Progenitor cell of endocrine pancreas (in vitro differentiated cells): ENCODE results near the gene RGS7. TPM values are rescaled to one million over a fixed set of nuclear protein-coding genes. Genes with fewer than 3 reads are reported as not detected.

Source experiments
- DNase-seq: peaks from one replicate; pipeline ENCODE4 v3.0.0; 2021; ENCODE audit warnings: low spot score; ENCODE audit not compliant: unreplicated experiment
- H3K27ac Mint-ChIP-seq: 2 replicates; pipeline ENCODE4 v1.8.0; 2021; ENCODE audit warnings: mild to moderate bottlenecking, moderate library complexity, mixed read lengths
- H3K27me3 Mint-ChIP-seq: 2 replicates; pipeline ENCODE4 v1.8.0; 2021; ENCODE audit warnings: mixed read lengths
- H3K36me3 Mint-ChIP-seq: 2 replicates; pipeline ENCODE4 v1.8.0; 2022; ENCODE audit warnings: mixed read lengths; ENCODE audit not compliant: insufficient read depth
- H3K4me1 Mint-ChIP-seq: 2 replicates; pipeline ENCODE4 v1.8.0; 2021; ENCODE audit warnings: low read depth, mixed read lengths
- H3K4me3 Mint-ChIP-seq: 2 replicates; pipeline ENCODE4 v1.8.0; 2021; ENCODE audit warnings: low read depth, mild to moderate bottlenecking, moderate library complexity, mixed read lengths
- H3K9me3 Mint-ChIP-seq: 2 replicates; pipeline ENCODE4 v1.8.0; 2021; ENCODE audit warnings: low read depth, mixed read lengths
- total RNA-seq: library from RNA; stranded (reverse); gene quantifications from 2 replicates; pipeline ENCODE4 v1.2.1, GENCODE V29; 2021
- TF ChIP-seq, protein P1 (sequence below): fragments of 200-600 bp; sonication (generic); IDR thresholded peaks from one replicate; pipeline ENCODE4 v1.5.0; 2021; ENCODE audit warnings: antibody characterized with exemption, mild to moderate bottlenecking; ENCODE audit not compliant: unreplicated experiment

Gene RGS7
- total RNA-seq, 1 donor from 2014 or later = 2.4 TPM

DNA sequence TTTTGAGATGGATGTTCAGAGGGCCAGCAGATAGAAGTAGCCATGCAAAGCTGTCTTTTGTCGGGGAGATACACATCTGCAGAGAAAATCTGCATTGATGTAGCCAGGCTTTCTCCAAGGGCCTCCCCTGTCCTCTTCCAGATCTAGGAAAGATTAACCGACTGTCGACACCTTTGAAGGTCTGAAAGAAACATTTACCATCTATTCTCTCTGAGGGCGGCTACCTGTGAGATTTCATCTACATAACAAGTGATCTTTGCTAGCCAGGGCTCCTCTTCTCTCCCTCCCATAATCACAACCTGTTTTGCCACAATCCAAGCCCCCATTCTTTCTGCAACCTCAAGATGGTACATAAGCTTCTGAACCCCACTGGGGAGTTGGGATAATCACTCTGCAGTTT, 193.6 kb downstream of the RGS7 start:
- TF ChIP-seq, protein P1, sequence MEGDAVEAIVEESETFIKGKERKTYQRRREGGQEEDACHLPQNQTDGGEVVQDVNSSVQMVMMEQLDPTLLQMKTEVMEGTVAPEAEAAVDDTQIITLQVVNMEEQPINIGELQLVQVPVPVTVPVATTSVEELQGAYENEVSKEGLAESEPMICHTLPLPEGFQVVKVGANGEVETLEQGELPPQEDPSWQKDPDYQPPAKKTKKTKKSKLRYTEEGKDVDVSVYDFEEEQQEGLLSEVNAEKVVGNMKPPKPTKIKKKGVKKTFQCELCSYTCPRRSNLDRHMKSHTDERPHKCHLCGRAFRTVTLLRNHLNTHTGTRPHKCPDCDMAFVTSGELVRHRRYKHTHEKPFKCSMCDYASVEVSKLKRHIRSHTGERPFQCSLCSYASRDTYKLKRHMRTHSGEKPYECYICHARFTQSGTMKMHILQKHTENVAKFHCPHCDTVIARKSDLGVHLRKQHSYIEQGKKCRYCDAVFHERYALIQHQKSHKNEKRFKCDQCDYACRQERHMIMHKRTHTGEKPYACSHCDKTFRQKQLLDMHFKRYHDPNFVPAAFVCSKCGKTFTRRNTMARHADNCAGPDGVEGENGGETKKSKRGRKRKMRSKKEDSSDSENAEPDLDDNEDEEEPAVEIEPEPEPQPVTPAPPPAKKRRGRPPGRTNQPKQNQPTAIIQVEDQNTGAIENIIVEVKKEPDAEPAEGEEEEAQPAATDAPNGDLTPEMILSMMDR = no peak
- Mint-ChIP-seq H3K4me3 (no peak overlapping the region), H3K27ac (no peak overlapping the region), H3K4me1 (peaks cover 2% of the 10 kb centered on the region), H3K36me3 (no peaks in the 10 kb centered on the region), H3K27me3 (peaks cover 5% of the 10 kb centered on the region), H3K9me3 (no peaks in the 10 kb centered on the region)
- DNase-seq = no peak

DNA sequence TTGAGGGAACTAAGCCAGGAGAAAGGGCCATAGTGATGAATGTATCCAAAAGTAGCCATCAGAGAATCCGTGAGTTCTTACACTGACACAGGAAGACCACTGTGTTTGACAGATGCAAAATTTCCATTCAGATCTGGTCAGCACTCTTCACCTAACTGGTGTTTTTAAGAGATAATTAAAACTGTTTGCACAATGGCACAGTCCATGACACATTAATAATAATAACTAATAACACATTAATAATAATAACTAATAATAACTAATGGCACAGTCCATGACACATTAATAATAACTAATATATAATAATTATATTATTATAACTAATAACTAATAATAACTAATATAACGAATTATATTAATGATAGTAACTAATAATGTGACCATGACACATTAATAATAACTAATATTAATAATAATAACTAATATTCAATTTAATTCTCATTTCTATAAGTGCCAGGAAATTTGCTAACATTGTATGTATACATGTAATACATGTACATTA, 195.8 kb downstream of the RGS7 start:
- H3K27me3 Mint-ChIP-seq = peaks cover 5% of the 10 kb centered on the region
- DNase-seq = no peak
- TF ChIP-seq, protein P1 = no peak
- no peaks in the 10 kb centered on the region for H3K36me3 Mint-ChIP-seq
- H3K27ac Mint-ChIP-seq = no peak overlapping the region
- H3K9me3 Mint-ChIP-seq = no peaks in the 10 kb centered on the region
- no peak overlapping the region for H3K4me3 Mint-ChIP-seq
- peaks cover 8% of the 10 kb centered on the region for H3K4me1 Mint-ChIP-seq

DNA sequence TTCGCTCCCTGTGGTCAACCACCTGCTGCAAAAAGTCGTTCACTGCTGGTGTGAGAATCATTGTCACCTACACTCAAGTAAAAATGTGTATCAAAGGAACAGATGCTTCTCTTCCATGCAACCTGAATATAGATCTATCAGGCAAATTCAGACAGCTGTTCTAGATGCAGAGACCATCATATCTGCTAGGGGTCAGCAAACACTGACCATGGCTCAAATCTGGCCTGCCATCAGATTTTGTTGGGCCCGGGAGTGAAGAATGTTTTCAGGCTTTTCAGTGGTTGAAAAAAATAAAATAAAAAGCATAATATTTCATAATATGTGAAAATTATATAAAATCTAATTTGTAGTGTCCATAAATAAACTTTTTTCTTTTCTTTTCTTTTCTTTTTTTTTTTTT, 199.6 kb downstream of the RGS7 start:
- Mint-ChIP-seq H3K4me1 (peaks cover 10% of the 10 kb centered on the region), H3K4me3 (no peak overlapping the region)
- no peak for DNase-seq

DNA sequence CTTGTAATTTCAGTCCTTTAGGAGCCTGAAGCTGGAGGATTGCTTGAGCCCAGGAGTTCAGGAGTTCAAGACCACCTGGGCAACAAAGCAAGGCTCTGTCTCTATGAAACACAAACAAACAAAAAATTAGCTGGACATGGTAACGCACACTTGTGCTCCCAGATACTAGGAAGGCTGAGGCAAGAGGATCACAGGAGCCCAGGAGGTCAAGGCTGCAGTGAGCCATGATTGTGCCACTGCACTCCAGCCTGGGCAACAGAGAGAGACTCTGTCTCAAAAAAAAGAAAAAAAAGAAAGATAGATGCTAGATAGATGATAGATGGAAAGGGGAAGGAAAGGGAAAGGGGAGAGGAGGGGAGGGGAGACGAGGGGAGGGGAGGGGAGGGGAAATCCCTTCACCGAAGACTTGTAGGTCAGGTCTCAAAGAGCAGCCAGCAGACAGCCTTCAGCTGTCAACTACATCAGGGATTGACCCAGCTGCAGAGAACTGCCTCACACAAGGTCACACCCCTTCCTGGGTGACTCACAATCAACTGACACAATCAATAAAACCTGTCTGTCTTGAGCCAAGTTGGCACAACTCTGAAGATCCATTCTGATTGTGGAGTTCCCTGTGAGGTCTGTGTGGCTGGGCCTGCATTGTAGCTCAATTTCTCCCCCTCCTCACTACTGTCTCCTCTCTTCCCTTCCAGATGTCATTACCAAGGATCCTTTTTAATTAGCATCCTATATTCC, 200.6 kb downstream of the RGS7 start:
- Mint-ChIP-seq H3K27ac (no peak overlapping the region), H3K4me1 (peaks cover 10% of the 10 kb centered on the region), H3K36me3 (no peaks in the 10 kb centered on the region), H3K9me3 (peaks cover 5% of the 10 kb centered on the region), H3K27me3 (no peaks in the 10 kb centered on the region), H3K4me3 (no peak overlapping the region)
- TF ChIP-seq, protein P1 = no peak
- DNase-seq = no peak

More for the DNA sequence above, 199.6 kb downstream of the RGS7 start:
- Mint-ChIP-seq H3K27ac (no peak overlapping the region), H3K27me3 (no peaks in the 10 kb centered on the region), H3K9me3 (peaks cover 5% of the 10 kb centered on the region), H3K36me3 (no peaks in the 10 kb centered on the region)
- TF ChIP-seq, protein P1 = peak; percentile 12

DNA sequence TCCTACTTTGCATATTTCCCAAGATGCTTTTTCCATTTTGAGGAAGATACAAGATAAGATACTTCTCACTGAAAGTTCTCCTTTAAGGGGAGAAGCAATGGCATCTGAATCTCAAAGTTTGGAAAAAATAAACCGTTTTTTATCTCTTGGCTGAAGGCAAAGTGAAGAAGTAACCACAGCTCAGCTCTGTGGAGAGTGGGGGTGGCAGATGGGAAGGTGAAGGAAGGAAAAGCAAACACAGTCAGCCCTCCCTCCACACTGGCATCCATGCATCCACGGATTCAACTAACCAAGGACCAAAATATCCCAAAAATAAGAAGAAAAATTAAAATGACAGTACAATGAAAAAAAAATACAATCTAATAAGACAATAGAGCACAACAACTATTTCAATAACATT, 211.1 kb downstream of the RGS7 start:
- H3K36me3 Mint-ChIP-seq = no peaks in the 10 kb centered on the region
- DNase-seq = no peak
- no peaks in the 10 kb centered on the region for H3K27me3 Mint-ChIP-seq

More for the DNA sequence above, 211.1 kb downstream of the RGS7 start:
- Mint-ChIP-seq H3K4me3 (no peak overlapping the region), H3K27ac (no peak overlapping the region), H3K4me1 (no peaks in the 10 kb centered on the region), H3K9me3 (peaks cover 5% of the 10 kb centered on the region)
- TF ChIP-seq, protein P1 = no peak
